ENCODE measurements around the gene NOL9. TPM values are rescaled to one million over a fixed set of nuclear protein-coding genes. Genes with fewer than 3 reads are reported as not detected.

Gene NOL9
- total and polyA plus RNA-seq, 9 of the 15 experiments (the other 6 are each of a cell fraction or from before 2014, with no cell fraction given): 5.6 to 76.5 (median 47.3) TPM

DNA sequence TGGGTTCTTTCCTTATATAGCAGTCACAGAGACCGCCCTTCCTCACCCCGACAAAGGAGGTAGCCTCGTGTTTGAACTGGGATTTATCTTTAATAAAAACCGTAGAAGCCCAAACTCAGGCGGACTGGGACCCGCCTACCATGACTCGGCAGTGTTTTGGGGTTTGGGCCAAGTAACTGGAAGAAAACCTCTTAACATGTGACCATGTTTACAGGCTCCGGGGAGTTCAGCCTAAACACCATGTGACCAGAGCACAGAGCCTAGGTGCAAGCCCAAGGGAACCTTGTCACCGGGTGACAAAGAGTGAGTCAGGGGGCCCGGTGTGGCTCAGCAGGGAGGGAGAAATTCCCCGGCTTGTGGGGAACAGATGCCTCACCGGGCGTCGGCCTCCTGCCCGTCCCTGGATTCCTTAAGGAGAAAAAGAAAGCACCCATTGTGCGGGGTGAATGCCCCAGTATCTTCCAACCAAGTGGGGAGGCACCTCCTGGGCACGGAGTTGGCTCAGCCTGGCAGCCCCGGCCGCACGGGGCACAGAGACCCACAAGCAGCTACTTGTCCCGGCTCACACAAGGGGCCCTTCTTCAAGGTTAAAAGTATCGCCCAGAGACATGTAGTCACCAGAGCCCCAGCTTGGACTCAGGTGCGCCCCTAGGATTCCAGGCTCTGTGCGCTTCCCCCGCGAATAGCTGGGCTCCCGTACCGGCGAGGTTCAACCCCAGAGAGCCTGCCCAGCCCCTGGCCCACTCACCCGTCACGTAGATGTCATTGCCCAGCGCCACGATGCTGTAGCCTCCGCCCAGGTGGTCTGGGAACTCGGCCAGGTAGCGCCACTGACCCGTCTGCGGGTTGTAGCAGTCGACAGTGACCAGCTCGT lies 47.0 kb upstream of the NOL9 start (continued):
- no peak for TF ChIP-seq CHD4 (IDR thresholded peaks at IDR 0.05; ENCODE audit: insufficient read depth, insufficient replicate concordance, low read depth, low read length, poor library complexity, severe bottlenecking)
- TF ChIP-seq SMAD4 (CRISPR knock-in tag; conservative IDR thresholded peaks at IDR 0.05): peak; percentile 19; the same call in 1 of the 2 replicates
- TF ChIP-seq, protein P1, sequence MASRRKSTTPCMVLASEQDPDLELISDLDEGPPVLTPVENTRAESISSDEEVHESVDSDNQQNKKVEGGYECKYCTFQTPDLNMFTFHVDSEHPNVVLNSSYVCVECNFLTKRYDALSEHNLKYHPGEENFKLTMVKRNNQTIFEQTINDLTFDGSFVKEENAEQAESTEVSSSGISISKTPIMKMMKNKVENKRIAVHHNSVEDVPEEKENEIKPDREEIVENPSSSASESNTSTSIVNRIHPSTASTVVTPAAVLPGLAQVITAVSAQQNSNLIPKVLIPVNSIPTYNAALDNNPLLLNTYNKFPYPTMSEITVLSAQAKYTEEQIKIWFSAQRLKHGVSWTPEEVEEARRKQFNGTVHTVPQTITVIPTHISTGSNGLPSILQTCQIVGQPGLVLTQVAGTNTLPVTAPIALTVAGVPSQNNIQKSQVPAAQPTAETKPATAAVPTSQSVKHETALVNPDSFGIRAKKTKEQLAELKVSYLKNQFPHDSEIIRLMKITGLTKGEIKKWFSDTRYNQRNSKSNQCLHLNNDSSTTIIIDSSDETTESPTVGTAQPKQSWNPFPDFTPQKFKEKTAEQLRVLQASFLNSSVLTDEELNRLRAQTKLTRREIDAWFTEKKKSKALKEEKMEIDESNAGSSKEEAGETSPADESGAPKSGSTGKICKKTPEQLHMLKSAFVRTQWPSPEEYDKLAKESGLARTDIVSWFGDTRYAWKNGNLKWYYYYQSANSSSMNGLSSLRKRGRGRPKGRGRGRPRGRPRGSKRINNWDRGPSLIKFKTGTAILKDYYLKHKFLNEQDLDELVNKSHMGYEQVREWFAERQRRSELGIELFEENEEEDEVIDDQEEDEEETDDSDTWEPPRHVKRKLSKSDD (conservative IDR thresholded peaks at IDR 0.05; ENCODE audit: low read length): no peak
- no peak for TF ChIP-seq GTF2F1 (IDR thresholded peaks at IDR 0.05; ENCODE audit: low read depth, low read length)
- TF ChIP-seq MEIS2 (IDR thresholded peaks at IDR 0.05; ENCODE audit: partially characterized antibody): peak; percentile 29
- TF ChIP-seq, protein P2, sequence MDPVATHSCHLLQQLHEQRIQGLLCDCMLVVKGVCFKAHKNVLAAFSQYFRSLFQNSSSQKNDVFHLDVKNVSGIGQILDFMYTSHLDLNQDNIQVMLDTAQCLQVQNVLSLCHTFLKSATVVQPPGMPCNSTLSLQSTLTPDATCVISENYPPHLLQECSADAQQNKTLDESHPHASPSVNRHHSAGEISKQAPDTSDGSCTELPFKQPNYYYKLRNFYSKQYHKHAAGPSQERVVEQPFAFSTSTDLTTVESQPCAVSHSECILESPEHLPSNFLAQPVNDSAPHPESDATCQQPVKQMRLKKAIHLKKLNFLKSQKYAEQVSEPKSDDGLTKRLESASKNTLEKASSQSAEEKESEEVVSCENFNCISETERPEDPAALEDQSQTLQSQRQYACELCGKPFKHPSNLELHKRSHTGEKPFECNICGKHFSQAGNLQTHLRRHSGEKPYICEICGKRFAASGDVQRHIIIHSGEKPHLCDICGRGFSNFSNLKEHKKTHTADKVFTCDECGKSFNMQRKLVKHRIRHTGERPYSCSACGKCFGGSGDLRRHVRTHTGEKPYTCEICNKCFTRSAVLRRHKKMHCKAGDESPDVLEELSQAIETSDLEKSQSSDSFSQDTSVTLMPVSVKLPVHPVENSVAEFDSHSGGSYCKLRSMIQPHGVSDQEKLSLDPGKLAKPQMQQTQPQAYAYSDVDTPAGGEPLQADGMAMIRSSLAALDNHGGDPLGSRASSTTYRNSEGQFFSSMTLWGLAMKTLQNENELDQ (CRISPR knock-in tag; IDR thresholded peaks at IDR 0.05; ENCODE audit: borderline replicate concordance): no peak
- no peak for TF ChIP-seq ZBTB17 (CRISPR knock-in tag; IDR thresholded peaks at IDR 0.05)
- 0 out of 2 replicates have a peak, but pooled peaks have one; percentile 72 for TF ChIP-seq ZNF584 (CRISPR knock-in tag; IDR thresholded peaks at IDR 0.05; ENCODE audit: low read depth)
- TF ChIP-seq SRSF9 (IDR thresholded peaks at IDR 0.05; ENCODE audit: borderline replicate concordance, low read depth, low read length): no peak
- TF ChIP-seq PHF8 (IDR thresholded peaks at IDR 0.05; ENCODE audit: borderline replicate concordance, low read length): no peak
- TF ChIP-seq ETV6 (IDR thresholded peaks at IDR 0.05; ENCODE audit: borderline replicate concordance in 1 of 2, low read depth in 2 of 2, low read length in 1 of 2): no peak
- TF ChIP-seq ETV6 (CRISPR knock-in tag; IDR thresholded peaks at IDR 0.05; ENCODE audit: borderline replicate concordance): no peak
- peak in 1 of 2 experiments; percentile 43; a peak in 1 of 4 replicates for TF ChIP-seq TEAD1 (CRISPR knock-in tag; IDR thresholded peaks at IDR 0.05)
- TF ChIP-seq EGR1 (conservative IDR thresholded peaks at IDR 0.05): no peak
- TF ChIP-seq XRCC4 (IDR thresholded peaks at IDR 0.05; ENCODE audit: extremely low read depth, insufficient read depth, insufficient read length): no peak
- TF ChIP-seq, protein P3, sequence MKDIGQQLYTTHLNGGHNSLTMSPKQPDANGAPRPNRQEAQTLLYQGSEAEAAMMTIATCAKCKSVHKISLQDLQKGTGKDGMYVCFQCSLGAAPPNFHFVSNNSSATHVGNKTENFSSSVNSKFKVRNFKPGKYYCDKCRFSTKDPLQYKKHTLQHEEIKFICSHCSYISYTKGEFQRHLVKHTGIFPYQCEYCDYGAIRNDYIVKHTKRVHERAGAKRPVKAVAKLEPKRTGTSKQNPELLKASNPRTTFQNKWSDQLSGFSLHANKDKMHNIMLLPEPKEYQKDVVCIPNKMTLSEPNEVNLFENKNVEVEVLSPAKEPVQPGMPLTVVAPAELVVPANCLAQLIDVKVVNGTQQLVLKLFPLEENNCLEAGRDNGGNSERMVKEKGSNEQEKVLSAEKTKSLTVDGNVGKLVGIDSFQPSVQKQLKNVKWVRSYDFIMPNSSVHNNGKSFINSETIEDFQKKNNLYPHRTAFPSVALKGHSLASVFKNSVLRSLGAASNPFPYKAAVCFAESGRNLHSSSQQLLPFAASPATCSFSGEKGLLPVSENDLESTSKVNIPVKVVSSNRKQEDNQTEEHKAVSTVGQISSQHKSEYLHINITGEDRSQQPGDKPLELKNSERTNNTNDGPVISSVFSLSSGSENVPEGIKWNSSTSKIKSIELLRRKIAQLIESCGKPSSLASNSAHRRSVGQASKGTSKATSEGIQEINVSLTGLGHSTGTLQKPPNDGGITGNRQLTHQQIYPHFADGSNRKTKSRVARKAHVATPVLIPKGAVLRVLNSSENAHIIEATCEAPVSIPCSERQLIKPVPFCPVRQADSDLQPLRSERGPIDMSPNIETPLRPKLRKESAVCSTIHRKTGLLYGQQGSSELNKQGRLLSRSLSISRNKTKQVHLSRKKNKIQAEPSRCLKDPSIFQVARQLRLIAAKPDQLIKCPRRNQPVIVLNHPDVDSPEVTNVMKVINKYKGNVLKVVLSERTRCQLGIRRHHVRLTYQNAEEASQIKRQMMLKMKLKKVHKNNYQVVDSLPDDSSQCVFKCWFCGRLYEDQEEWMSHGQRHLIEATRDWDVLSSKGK (CRISPR knock-in tag; IDR thresholded peaks at IDR 0.05): no peak
- no peak for TF ChIP-seq MTF1 (CRISPR knock-in tag; IDR thresholded peaks at IDR 0.05; ENCODE audit: borderline replicate concordance)
- TF ChIP-seq ZNF282 (CRISPR knock-in tag; IDR thresholded peaks at IDR 0.05): no peak
